ENCODE data around the gene CPEB4. TPM values are rescaled to one million over a fixed set of nuclear protein-coding genes. Genes with fewer than 3 reads are reported as not detected.

The CPEB4 gene
- total and polyA plus RNA-seq, 8 donors, result 3.5 to 115 (median 31.7) TPM

- TF ChIP-seq EP300 (IDR thresholded peaks at IDR 0.05) (no peak), POLR2A (IDR thresholded peaks at IDR 0.05) (no peak), POLR2AphosphoS5 (IDR thresholded peaks at IDR 0.05) (no peak)
- TF ChIP-seq, protein P1, sequence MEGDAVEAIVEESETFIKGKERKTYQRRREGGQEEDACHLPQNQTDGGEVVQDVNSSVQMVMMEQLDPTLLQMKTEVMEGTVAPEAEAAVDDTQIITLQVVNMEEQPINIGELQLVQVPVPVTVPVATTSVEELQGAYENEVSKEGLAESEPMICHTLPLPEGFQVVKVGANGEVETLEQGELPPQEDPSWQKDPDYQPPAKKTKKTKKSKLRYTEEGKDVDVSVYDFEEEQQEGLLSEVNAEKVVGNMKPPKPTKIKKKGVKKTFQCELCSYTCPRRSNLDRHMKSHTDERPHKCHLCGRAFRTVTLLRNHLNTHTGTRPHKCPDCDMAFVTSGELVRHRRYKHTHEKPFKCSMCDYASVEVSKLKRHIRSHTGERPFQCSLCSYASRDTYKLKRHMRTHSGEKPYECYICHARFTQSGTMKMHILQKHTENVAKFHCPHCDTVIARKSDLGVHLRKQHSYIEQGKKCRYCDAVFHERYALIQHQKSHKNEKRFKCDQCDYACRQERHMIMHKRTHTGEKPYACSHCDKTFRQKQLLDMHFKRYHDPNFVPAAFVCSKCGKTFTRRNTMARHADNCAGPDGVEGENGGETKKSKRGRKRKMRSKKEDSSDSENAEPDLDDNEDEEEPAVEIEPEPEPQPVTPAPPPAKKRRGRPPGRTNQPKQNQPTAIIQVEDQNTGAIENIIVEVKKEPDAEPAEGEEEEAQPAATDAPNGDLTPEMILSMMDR (IDR thresholded peaks at IDR 0.05), result no peak
- intact Hi-C loops (cut with DNase I; ENCODE audit: low total_unique reads), result no loop called here
- DNase-seq, result no peak
- Histone ChIP-seq H3K9me3 (no peaks in the 10 kb centered on the region), H3K4me1 (peaks cover 33 to 99% (median 75%) of the 10 kb centered on the region in 4 donors), H3K4me3 (no peak overlapping the region), H3K27me3 (no peaks in the 10 kb centered on the region), H3K36me3 (peaks cover 0 to 13% (median 2%) of the 10 kb centered on the region in 4 donors), H3K27ac (peak overlapping the region; percentile 20 to 88 (median 42))
Measured at GRCh38 chr5:173924899-173925298, 36.8 kb downstream of the CPEB4 start.

DNA sequence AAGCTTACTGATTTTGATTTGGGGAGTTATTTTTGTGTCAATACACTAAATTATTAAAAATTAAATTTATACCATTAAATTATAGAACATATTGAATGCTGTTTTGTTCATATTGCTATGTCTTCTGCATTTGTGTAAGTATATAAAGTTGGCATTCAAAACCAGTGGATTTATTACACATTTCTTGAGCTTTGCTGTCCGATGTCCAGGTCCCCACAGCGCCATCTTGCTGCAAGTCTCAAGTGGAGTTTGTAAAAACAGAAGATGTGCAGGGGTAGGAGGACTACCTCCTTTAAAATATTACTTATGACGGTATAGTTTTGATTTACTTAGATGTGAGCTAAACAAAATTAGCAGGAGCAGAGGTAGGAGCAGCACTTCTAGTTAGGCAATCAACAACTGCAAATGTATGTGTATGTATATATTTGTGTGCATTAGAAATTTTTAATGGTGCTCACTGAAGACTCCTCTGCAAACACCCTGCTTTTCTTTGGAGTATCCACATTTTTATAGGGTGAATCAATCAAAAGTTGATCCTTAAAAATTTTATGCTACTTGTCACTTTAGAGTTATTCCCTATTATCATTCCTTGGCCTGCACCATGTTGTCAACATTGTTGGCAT is 37.4 kb downstream of the CPEB4 start:
- H3K27me3 ChIP-seq, result no peaks in the 10 kb centered on the region
- H3K9me3 ChIP-seq, result no peaks in the 10 kb centered on the region
- 35 to 52% (median 46%) methylated on average over 3 of the region's 3 CpGs for WGBS, 5 donors
- H3K27ac ChIP-seq, result peak overlapping the region in 4 of 5 donors; percentile 47 to 88 (median 66)
- no peak for TF ChIP-seq EP300 (IDR thresholded peaks at IDR 0.05)
- TF ChIP-seq, protein P1 (IDR thresholded peaks at IDR 0.05), result peak in 2 of 7 experiments; percentile 15 to 30
- intact Hi-C loops (cut with DNase I; ENCODE audit: low total_unique reads), result no loop called here
- H3K36me3 ChIP-seq, result peaks cover 0 to 13% (median 4%) of the 10 kb centered on the region in 4 donors
- no peak overlapping the region for H3K4me3 ChIP-seq
- H3K4me1 ChIP-seq, result peaks cover 32 to 98% (median 68%) of the 10 kb centered on the region in 4 donors
- peak in 1 of 2 donors; percentile 64 for DNase-seq

GRCh38 chr5:173926359-173926758 is 38.2 kb downstream of the CPEB4 start:
- Histone ChIP-seq H3K36me3 (peaks cover 0 to 13% (median 4%) of the 10 kb centered on the region in 4 donors), H3K27me3 (no peaks in the 10 kb centered on the region), H3K4me3 (no peak overlapping the region), H3K4me1 (peaks cover 29 to 90% (median 61%) of the 10 kb centered on the region in 4 donors), H3K27ac (peak overlapping the region in 4 of 5 donors; percentile 47 to 88 (median 66)), H3K9me3 (no peaks in the 10 kb centered on the region)
- WGBS, 5 donors, result 24 to 45% (median 28%) methylated on average over 2 of the region's 2 CpGs
- intact Hi-C loops (cut with DNase I; ENCODE audit: low total_unique reads), result no loop called here
- peak in 1 of 3 donors; percentile 25 for TF ChIP-seq POLR2AphosphoS5 (IDR thresholded peaks at IDR 0.05)
- no peak for TF ChIP-seq EP300 (IDR thresholded peaks at IDR 0.05)
- TF ChIP-seq POLR2A (IDR thresholded peaks at IDR 0.05), result no peak
- DNase-seq, result peak in 1 of 2 donors; percentile 28

DNA sequence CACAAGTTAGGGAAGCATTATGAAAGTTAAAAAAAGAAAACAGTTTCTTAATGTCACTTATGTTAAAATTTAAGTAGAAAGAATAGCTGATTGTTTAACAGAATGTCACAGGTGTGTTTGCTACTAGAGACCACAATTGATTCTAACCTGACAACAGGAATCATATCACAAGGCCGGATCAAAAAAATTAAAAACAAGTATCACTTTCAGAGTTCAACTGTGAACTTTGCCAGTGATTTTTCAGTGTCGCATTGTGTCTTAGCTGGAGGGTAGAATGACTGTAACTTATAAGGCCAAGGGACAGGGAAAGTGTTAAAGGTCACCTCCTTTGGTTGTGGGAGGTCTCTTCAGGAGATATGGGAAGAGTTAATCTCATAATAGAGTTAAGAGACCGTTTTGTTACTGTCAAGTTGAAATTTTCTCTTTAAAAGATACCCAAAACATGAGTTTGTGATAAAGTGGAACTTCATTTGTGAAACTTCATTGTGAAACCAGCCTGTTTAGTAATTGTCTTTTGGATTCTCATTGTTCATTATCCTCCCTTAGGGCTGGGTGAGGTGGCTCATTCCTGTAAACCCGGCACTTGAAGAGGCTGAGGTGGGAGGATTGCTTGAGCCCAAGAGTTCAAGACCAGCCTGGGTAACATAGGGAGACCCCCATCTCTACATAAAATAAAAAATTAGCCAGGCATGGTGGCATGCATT is 40.9 kb downstream of the CPEB4 start:
- peaks cover 0 to 12% (median 2%) of the 10 kb centered on the region in 4 donors for H3K36me3 ChIP-seq
- peak overlapping the region in 1 of 5 donors; percentile 30 for H3K27ac ChIP-seq
- DNase-seq, result no peak
- H3K9me3 ChIP-seq, result no peaks in the 10 kb centered on the region
- peaks cover 27 to 73% (median 47%) of the 10 kb centered on the region in 4 donors for H3K4me1 ChIP-seq
- TF ChIP-seq EP300 (IDR thresholded peaks at IDR 0.05), result no peak
- no peak for TF ChIP-seq POLR2A (IDR thresholded peaks at IDR 0.05)
- TF ChIP-seq POLR2AphosphoS5 (IDR thresholded peaks at IDR 0.05), result no peak
- TF ChIP-seq, protein P1 (IDR thresholded peaks at IDR 0.05), result no peak
- intact Hi-C loops (cut with DNase I; ENCODE audit: low total_unique reads), result no loop called here
- no peak overlapping the region for H3K4me3 ChIP-seq
- no peaks in the 10 kb centered on the region for H3K27me3 ChIP-seq
- WGBS, 5 donors, result 70 to 86% (median 77%) methylated on average over 4 of the region's 4 CpGs
